ENCODE data around the gene GNG7. TPM values are rescaled to one million over a fixed set of nuclear protein-coding genes. Genes with fewer than 3 reads are reported as not detected.
"Not testable (repeated sequence)": the region's sequence is repeated elsewhere in the genome, so short reads cannot be mapped to it uniquely, and the experiment has no call there.

The GNG7 gene
- total RNA-seq, 1 experiment from 2014 or later = not detected

DNA sequence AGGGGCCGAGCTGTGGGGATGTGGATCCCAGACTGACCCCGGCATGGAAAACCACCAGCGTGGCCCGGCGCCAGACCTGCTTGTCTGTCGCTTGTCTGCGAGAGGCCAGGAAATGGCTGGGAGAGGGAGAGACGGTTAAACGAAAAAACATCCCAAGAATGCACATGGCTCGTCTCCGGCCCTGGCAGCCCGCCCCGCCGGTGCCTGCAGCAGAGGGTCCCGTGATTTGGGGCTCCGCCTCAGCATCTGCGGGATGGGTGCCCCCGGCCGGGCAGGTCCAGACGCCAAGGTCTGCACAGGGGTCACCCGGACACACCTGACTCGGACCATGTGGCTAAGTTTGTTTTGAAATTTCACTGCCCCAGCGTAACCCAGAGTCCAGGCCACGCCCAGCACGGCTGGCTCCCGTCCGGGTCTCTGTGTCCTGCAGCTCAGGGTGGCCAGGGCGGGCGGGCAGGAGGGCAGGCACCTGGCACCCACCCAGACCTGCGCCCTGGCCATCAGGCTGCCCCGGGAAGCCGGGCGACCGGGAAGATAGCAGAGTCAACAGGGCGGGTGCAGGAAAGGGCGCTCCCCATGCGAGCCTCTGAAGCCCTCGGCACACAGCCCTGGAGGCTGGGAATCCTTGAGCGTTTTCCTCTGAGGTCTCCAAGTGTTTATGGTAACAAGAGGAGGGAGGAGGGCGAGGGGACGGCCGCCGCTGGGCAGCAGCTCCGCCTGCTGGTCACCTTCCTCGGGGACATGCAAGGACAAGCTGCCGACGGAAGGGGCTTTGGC lies 123.4 kb downstream of the GNG7 start:
- peak; percentile 87 for DNase-seq (ENCODE audit: low read depth)

DNA sequence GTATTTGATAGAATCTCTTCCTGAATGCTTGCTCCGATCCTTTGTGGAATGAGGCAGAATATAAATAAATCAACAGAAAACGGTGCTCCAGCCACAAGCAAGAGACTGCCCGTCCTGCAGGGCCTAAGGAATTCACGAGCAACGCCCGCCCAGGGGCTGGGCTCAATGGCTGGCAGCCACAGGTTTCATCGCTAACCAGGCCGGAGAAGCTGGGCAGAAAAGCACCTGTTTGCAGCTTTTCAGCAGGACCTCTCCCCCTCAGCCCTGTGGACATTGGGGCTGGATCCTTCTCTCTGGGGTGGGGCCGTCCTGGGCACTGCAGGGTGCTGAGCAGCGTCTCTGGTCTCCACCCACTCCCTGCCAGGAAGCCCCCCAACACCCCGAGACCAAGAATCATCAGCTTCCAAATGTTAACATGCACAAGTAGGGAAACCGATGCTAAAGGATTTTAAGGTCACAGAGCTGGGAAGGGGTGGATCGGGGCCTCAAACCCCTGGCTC lies 124.1 kb downstream of the GNG7 start:
- DNase-seq (ENCODE audit: low read depth) = peak; percentile 25

DNA sequence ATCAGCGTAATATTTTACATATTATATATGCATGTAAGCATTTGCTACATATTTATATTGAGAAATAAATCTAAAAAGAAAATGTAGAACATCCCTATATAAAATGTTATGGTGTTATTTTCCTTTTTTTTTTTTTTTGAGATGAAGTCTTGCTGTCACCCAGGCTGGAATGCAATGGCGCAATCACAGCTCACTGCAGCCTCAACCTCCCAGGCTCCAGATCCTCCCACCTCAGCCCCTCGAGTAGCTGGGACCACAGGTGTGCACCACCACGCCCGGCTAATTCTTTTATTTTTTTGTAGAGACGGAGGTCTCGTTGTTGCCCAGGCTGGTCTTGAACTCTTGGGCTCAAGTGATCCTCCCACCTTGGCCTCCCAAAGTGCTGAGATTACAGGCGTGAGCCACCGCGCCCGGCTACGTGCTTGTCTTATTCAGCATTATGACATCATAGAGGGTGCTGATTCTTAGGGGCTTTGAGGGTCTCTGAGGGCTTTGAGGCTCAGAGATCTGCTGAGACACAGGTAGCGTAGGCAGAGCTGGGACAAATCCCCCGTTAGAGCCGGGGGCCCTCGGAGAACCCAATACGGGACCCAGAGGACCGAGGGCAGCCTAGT lies 124.7 kb downstream of the GNG7 start:
- DNase-seq (ENCODE audit: low read depth) = no peak

DNA sequence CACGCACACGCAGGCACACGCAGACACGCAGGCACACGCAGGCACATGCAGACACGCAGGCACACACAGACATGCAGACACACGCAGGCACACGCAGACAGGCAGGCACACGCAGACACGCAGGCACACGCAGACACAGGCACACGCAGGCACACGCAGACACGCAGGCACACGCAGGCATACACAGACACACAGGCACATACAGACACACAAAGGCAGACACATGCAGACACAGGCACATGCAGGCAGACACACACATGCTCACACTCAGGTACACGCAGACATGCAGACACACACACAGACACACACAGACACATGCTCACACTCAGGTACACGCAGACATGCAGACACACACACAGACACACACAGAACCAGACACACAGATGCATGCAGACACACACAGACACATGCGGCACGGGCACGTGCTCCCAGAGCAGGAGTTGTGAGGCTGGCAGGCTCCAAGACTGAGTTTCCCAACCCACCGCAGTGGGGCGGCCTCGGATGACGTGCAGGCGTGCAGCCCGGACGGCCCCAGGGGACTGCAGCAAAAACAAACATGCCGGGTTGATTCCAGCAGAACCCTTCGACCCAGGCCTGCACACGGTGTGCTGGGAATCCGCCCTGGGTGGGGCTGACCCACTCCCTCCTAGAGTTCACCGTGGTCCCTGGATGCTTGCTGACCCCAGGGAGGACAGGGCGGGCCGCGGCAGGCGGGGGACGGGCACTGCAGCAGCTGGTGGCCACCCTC lies 126.6 kb downstream of the GNG7 start:
- DNase-seq (ENCODE audit: low read depth) = no peak

DNA sequence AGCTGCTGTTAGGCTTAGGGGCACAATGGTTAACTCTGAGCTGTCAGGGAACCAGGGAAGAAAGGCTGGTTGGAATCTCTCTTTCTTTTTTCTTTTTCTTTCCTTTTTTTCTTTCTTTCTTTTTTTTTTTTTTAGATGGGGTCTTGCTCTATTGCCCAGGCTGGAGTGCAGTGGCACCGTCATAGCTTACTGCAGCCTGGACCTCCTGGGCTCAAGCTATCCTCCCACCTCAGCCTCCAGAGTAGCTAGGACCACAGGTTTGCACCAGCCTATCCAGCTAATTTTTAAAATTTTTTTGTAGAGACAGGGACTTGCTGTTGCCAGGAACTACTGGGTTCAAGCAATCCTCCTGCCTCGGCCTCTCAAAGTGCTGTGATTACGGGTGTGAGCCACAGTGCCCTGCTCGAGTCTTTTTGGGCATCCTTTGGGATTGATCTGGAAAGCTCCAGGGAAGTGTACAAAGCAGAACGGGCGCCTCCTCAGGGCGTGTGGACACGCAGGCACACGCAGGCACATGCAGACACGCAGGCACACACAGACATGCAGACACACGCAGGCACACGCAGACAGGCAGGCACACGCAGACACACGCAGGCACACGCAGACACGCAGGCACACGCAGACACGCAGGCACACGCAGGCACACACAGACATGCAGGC lies 127.4 kb downstream of the GNG7 start:
- DNase-seq (ENCODE audit: low read depth) = no peak

DNA sequence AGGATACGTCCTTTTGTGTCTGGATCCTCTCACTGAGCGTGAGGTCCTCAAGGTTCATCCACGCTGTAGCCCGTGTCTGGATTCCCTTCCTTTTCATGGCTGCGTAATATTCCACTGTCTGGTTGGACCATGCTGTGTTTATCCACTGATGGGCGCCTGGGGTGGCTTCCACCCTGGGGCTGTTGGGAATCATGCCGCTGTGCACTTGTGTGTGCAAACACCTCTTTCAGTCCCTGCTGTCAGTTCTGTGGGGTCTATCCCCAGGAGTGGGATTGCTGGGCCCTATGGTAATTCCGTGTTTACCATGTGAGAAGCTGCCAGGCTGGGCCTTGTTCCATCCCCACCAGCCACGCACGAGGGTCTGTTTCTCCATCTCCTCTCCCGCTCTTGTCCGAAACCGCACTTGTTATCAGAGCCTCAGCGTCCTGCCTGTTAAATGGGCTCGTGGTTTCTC lies 128.0 kb downstream of the GNG7 start:
- DNase-seq (ENCODE audit: low read depth) = no peak

DNA sequence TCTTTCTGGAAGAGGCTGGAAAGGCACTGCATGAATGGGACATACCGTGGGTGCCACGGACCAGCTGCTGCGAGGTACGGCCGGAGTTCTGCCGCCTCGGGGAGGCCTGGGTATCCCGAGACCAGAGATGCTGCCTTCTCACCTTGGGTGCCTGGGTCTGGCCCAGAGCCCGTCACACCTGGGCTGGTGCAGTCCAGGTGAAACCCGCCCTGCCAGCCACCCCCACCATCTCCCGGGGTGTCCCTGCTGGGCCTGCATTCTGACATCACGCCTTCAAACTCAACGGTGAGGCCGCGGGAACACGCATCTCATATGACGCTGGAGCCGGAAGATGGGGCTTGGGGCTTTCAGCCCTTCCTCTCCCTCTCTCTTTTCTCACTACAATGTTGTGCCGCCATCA lies 128.6 kb downstream of the GNG7 start:
- DNase-seq (ENCODE audit: low read depth) = no peak

DNA sequence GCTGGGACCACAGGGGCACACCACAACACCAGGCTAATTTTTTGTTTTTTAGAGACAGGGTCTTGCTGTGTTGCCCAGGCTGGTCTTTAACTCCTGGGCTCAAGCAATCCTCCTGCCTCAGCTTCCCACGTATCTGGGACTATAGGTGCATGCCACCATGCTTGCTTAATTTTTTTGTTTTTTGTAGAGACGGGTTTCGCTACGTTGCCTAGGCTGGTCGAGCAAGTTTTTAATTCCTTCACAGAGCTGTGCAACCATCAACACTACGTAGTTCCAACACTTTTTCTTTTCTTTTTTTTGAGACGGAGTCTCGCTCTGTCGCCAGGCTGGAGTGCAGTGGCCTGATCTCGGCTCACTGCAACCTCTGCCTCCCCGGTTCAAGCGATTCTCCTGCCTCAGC lies 130.3 kb downstream of the GNG7 start:
- DNase-seq (ENCODE audit: low read depth) = not testable (repeated sequence)

DNA sequence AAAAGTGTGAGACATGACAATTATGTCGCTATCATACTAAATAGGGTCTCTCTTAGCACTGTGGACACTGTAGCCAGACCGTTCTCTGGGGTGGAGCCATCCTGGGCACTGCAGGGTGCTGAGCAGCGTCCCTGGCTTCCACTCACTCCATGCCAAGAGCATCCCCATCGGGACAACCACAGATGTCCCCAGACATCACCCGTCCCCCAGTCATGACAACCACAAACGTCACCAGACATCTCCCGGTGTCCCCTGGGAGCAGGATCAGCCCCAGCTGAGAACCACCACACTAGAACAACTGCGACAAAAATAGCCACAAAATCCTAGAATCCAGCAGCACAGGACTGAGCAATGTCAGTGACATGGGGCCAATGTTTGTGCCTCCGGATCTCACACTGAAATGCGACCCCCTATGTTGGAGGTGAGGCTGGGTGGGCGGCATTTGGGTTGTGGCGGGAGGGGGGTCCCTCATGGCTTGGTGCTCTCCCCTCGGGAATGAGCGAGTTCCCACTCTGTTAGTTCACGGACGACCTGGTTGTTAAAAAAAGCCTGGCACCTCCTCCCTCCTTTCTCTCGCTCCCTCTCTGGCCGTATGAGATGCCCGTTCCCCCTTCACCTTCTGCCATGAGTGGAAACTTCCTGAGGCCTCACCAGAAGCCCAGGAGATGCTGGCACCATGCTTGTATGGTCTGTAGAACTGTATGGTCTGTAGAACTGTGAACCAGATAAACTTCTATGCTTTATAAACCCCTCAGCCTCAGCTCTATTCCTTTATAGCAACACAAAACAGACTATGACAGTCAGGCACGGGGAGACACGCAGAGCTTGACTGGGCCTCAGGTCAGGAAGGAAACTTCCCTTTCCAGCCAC lies 132.7 kb downstream of the GNG7 start:
- no peak for DNase-seq (ENCODE audit: low read depth)

DNA sequence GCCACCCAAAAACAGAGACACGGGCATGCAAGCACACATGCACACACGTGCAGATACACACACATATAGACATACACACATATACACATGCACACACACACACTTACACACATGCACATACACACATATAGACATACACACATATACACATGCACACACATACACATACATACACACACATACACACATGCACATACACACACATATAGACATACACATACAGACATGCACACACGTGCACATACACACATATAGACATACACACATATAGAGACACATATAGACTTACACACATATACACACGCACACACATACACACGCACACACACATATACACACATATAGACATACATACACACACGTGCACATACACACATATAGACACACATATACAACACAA lies 134.5 kb downstream of the GNG7 start:
- DNase-seq (ENCODE audit: low read depth) = no peak

DNA sequence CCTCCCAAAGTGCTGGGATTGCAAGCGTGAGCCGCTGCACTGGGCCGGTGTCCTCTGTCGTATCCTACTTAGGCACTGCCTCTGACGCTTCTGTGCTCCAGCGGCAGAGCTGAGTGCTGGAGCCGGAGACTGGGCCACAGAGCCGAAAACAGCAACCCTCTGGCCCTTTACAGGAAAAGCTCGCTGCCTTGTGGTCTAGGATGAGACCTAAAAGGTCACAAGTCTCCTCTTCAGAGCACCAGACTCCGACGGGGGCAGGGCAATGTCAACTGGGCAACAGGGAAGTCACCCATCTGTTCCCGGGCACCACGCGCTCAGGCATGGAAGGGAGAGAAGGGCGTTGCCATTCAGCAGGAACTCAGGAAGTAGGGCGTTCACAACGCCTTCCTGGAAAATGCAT lies 134.9 kb downstream of the GNG7 start:
- no peak for DNase-seq (ENCODE audit: low read depth)

DNA sequence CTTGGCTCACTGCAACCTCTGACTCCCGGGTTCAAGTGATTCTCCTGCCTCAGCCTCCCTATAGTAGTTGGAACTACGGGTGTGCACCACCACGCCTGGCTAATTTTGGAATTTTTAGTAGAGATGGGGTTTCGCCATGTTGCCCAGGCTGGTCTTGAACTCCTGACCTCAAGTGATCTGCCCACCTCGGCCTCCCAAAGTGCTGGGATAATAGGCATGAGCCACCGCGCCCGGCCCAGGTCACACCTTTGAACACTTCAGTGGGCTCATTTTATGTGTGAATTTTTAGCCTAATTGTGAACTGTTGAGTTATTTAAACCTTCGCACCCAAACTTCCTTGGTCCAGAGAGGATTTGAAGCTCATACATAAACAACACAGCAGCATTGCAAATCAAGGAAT lies 138.9 kb downstream of the GNG7 start:
- DNase-seq (ENCODE audit: low read depth) = not testable (repeated sequence)

DNA sequence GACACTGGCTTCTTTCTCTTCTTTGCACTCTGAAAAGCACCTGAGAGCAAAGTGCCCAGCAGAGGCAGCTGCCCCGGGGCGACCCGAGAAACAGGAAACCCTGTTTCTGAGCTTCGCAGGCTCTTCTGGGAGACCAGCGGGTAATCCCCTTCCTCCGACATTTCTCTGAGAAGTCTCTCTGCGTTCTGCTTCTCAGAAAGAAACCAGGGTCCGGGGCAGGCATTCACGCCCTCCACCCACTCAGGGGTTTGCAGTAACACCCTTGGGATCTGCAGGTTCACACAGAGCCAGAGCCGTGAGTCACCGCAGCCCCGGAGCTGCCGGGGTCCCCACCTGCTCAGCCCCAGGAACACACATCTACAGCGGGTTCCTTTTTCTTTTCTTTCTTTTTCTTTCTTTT lies 140.6 kb downstream of the GNG7 start:
- DNase-seq (ENCODE audit: low read depth) = no peak

DNA sequence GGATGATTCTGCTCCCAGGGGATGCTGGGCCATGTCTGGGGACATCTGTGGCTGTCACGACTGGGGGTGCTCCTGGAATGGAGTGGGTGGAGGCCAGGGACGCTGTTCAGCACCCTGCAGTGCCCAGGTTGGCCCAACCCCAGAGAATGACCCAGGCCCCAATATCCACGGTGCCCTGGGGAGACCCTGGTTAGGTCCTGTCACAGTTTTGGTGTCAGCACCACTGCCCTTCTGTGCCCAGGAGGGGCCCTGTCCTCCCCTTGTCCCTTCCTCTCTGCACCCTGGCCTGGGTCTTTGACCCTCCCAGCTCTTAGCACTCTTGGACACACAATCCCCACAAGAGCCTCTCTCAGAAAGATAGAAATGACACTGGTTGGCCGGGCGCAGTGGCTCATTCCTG lies 141.3 kb downstream of the GNG7 start:
- no peak for DNase-seq (ENCODE audit: low read depth)

DNA sequence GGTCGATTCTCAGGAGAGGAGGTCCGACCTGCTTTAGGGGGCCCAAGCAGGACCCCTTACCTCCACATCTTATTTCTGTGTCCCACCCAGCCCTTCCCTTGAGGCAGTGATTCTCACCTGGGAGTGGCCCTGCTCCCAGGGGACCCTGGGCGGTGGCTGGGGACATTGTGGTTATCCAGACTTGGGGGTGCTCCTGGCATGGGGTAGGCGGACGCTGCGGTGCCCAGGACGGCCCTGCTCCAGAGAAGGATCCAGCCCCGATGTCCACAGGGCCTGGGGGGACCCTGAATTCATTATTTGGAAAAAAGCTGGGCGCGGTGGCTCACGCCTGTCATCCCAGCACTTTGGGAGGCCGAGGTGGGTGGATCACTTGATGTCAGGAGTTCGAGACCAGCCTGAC lies 142.1 kb downstream of the GNG7 start:
- no peak for DNase-seq (ENCODE audit: low read depth)

DNA sequence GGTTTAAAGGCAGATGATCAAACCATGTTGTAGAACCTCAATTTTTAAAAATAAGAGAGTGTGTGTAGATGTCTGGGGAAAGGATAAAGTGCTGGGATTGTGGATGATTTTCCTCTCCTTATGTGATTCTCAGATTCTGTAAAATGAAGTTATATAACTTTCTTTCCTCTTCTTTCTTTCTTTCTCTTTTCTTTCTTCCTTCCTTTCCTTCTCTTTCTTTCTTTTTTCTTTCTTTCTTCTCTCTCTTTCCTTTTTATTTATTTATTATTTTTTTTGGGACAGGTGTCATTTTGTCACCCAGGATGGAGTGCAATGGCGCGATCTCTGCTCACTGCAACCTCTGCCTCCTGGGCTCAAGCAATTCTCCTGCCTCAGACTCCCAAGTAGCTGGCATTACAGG lies 144.0 kb downstream of the GNG7 start:
- DNase-seq (ENCODE audit: low read depth) = no peak

DNA sequence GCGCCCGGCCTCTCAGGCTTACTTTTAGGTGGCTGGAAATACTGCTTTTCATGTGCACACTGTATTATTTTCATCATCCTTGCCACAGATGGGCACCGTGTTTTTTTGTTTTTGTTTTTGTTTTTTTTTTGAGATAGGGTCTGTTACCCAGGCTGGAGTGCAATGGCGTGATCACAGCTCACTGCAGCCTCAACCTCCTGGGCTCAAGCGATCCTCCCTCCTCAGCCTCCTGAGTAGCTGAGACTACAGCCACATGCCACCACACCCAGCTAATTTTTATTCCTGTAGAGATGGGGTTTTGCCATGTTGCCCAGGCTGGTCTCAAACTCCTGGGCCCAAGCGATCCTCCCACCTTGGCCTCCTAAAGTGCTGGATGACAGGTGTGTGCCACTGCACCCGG lies 144.4 kb downstream of the GNG7 start:
- not testable (repeated sequence) for DNase-seq (ENCODE audit: low read depth)

DNA sequence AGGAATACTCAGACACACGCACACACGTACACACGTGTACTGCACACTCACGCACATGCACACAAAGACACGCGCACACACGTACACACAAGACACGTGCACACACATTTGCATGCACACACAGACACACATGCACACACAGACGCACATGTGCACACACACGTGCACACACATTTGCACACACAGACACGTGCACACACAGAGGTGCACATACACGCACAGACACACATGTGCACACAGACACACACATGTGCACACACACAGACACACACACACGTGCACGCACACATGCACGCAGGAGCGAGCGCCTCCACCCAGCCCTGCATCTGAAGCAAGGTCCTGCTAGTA lies 145.4 kb downstream of the GNG7 start:
- DNase-seq (ENCODE audit: low read depth) = no peak

DNA sequence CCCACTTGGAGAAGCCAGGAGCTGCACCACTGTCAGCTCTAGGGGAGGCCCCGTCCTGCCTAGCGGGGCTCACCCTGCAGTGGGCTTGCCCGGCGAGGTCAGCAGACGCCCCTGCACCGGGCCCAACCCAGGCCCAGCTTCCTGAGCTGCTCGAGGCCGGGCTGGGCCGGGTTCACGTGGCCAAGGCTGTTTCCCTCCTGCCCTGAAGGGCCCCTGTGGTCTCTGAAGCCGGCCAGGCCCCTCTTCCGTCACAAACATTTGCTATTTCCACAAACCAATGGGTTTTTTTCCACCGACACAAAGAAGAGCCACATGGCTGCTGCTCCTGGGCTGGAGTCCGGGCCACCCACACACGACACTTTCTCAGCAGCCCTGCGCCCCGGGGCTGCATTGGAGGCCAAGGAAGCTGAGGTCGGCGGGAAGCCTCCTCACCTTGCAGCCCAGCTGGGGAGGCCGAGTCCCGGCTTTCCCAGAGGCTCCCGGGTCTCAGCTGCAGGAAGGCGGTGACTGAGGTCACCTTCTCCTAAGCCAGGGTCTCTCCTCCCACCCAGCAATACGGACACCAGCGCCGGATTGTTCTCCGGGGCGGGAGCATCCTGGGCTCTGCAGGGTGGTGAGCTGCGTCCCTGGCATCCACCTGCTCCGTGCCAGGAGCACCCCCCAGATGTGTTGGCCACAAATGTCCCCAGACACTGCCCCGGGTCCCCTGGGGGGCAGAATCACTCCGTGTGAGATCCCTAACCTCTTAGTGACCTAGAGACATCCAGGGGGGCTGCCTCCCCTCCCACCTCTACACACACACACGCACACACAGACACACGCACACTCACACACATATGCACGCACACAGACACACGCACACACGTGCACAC lies 146.0 kb downstream of the GNG7 start:
- no peak for DNase-seq (ENCODE audit: low read depth)
